GM18511 (cell line): ENCODE measurements around the gene C10orf88.
"Not testable (repeated sequence)": the region's sequence is repeated elsewhere in the genome, so short reads cannot be mapped to it uniquely, and the experiment has no call there.

ENCODE experiments used
- ATAC-seq: cut with Tn5 transposase; IDR thresholded peaks from one replicate; pipeline ENCODE4 v1.9.1; 2021; ENCODE audit warnings: mild to moderate bottlenecking, moderate library complexity; ENCODE audit not compliant: unreplicated experiment

C10orf88 gene

DNA sequence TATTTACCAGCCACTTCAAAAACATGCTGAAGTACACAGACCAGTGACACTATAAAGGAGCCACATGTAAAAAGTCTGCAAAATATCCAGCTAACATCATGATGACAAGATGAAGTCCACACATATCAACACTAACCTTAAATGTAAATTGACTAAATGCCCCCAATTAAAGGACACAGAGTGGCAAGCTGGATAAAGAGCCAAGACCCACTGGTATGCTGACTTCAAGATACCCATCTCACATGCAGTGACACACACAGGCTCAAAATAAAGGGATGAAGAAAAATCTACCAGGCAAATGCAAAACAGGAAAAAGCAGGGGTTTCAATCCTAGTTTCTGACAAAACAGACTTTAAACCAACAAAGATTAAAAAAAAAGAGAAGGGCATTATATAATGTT is 12.9 kb upstream of the C10orf88 start:
- no peak for ATAC-seq

GRCh38 chr10:122962405-122962804 is 8.4 kb upstream of the C10orf88 start:
- no peak for ATAC-seq

DNA sequence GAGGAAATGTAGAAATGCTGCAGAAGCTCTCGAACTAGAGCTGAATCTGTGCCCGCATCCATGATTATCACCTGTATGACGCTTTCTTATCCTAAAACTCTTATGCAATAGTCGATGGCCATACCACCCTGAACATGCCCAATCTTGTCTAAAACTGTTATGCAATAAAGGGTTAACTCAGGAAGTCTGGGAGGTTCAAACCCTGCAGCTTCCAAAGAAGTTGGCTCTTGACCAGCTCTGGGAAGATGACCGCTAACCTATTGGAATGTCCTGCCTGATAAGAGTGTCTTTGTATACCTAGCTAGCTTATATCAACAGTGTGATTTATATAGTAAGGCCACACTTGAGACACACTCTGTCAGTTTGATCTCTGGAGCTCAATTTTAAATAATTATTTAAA is 3.4 kb upstream of the C10orf88 start:
- no peak for ATAC-seq

GRCh38 chr10:122955892-122956291 is 1.9 kb upstream of the C10orf88 start:
- ATAC-seq: no peak

GRCh38 chr10:122954731-122955050 is 664 bp upstream of the C10orf88 start:
- no peak for ATAC-seq

GRCh38 chr10:122949296-122949695 is 4.7 kb downstream of the C10orf88 start:
- ATAC-seq: no peak

DNA sequence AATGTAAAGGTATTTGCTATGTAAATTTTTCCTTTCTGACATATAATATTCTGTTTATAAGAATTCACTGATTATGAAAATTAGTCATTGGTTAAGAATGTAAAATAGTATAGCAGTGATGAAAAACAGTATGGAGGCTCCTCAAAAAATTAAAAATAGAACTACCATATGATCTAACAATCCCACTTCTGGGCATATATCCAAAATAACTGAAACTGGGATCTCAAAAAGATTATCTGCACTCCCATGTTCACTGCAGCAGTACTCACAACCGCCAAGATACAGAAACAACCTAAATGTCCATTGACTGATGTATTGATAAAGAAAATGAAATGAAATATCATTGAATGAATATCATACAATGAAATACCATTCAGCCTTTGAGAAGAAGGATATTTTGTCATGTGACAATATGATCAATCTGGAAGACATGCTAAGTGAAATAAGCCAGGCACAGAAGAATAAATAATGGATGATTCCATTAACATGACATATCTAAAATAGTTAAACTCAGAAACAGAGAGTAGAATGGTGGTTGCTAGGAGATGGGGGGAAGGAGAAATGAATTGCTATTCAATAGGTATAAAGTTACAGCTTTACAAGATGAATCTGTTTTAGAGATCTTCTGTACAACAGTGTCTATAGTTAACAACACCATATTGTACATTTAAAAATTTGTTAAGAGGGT is 14.0 kb downstream of the C10orf88 start:
- ATAC-seq: no peak

- no peak for ATAC-seq
Observed at GRCh38 chr10:122939133-122939855, 14.7 kb downstream of the C10orf88 start.

- ATAC-seq: no peak
Observed at GRCh38 chr10:122931088-122931906, 22.7 kb downstream of the C10orf88 start.

DNA sequence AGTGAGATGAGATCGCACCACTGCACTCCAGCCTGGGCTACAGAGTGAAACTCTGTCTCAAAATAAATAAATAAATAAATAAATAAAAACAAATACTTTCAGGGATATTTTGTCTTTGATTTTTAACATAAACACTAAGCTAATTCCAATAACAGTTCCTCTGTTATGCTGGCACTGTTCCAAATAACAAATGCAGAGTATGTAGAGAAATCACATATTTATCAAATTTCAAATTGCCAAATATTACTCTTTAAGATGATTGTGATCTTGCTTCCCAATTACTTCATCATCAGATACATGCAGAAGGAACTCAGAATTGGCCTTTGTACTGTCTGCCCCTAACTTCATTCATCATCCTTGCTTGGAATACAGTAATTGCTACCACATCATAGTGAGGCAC is 23.9 kb downstream of the C10orf88 start:
- no peak for ATAC-seq

DNA sequence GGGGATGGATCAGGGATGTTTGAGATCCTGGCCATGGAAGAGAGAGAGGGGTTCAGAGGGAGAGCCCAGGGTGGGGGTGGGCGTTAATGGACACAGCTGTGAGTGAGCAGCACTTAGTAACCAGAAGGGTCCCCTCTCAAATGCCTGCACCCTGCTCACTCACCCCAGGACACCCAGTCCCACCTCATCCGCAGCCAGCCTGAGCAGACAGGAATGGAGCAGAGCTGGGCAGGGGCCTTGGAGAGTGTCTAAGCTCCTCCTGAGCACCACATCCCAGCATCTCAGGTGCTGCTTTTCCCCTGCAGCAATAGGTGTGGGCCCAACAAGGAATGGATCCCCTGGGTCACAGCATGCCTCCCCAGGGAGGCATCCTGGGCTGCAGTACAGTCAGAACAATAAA is 38.3 kb downstream of the C10orf88 start:
- no peak for ATAC-seq

GRCh38 chr10:122911889-122912484 is 42.0 kb downstream of the C10orf88 start:
- no peak for ATAC-seq

- ATAC-seq: no peak
Observed at GRCh38 chr10:122910310-122910709, 43.7 kb downstream of the C10orf88 start, which contains the start of gene FAM24A. FAM24A (plus strand) TSS chr10:122910610; CDS start chr10:122911635, 1,025 bp downstream.

- ATAC-seq: not testable (repeated sequence)
Observed at GRCh38 chr10:122903861-122904260, 50.2 kb downstream of the C10orf88 start.

DNA sequence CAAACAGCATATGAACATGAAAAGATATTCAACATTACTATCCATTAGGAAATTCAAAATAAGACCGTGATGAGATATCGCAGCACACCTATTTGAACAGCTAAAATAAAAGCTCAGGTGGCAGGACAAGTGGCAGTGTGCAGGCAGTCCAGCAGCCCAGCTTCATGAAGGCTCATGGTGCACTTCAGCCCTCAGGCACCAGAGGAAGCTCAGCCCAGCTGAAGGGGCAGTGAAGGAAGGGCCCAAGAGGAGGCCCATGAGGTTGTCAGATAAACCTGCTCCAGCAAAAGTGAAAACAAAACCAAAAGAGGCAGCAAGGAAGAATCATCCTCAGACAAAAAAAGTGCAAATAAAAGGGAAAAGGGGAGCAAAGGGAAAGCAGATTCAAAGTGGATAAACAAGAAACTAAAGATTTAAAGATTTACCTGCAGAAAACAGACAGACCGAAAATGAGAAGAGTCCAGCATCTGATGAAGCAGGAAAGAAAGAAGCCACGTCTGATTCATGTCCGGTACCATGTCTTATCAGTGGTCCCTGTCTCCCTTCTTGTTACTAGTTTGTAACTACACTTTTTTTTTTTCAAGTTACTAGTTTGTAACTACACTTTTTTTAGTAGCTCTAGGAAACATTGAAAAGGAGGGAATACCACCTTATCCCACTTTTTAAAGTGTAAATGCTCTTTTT is 59.6 kb downstream of the C10orf88 start:
- no peak for ATAC-seq

GRCh38 chr10:122884166-122884565 is 69.9 kb downstream of the C10orf88 start:
- ATAC-seq: no peak

GRCh38 chr10:122882766-122883165 is 71.3 kb downstream of the C10orf88 start:
- no peak for ATAC-seq
